ENCODE measurements around the gene KBTBD8.

Gene KBTBD8

GRCh38 chr3:66998113-66998903 is at the start of gene KBTBD8:
Gene KBTBD8 (plus strand): TSS chr3:66998307. CDS start chr3:66998356, 49 bp downstream.
- DNase-seq (ENCODE audit: low read depth in 2 of 2), result peak; percentile 89 to 92

- no peak for DNase-seq (ENCODE audit: low read depth in 2 of 2)
Measured at GRCh38 chr3:66948838-66949237, 49.3 kb upstream of the KBTBD8 start.

- DNase-seq (ENCODE audit: low read depth in 2 of 2), result no peak
Measured at GRCh38 chr3:66949898-66950297, 48.2 kb upstream of the KBTBD8 start.

- no peak for DNase-seq (ENCODE audit: low read depth in 2 of 2)
Measured at GRCh38 chr3:66952357-66952756, 45.8 kb upstream of the KBTBD8 start.

- no peak for DNase-seq (ENCODE audit: low read depth in 2 of 2)
Measured at GRCh38 chr3:66953934-66954445, 44.1 kb upstream of the KBTBD8 start.

- DNase-seq (ENCODE audit: low read depth in 2 of 2), result no peak
Measured at GRCh38 chr3:66956742-66957141, 41.4 kb upstream of the KBTBD8 start.

GRCh38 chr3:66957367-66957766 is 40.7 kb upstream of the KBTBD8 start:
- no peak for DNase-seq (ENCODE audit: low read depth in 2 of 2)

- DNase-seq (ENCODE audit: low read depth in 2 of 2), result no peak
Measured at GRCh38 chr3:66958067-66958466, 40.0 kb upstream of the KBTBD8 start.

- no peak for DNase-seq (ENCODE audit: low read depth in 2 of 2)
Measured at GRCh38 chr3:66962664-66963063, 35.4 kb upstream of the KBTBD8 start.

GRCh38 chr3:66971245-66971644 is 26.9 kb upstream of the KBTBD8 start:
- no peak for DNase-seq (ENCODE audit: low read depth in 2 of 2)

- peak; percentile 37 to 46 for DNase-seq (ENCODE audit: low read depth in 2 of 2)
Measured at GRCh38 chr3:66971891-66972551, 26.1 kb upstream of the KBTBD8 start.

- DNase-seq (ENCODE audit: low read depth in 2 of 2), result no peak
Measured at GRCh38 chr3:66980791-66981190, 17.3 kb upstream of the KBTBD8 start.

- DNase-seq (ENCODE audit: low read depth in 2 of 2), result no peak
Measured at GRCh38 chr3:66983101-66983500, 15.0 kb upstream of the KBTBD8 start.

GRCh38 chr3:66985336-66985920 is 12.7 kb upstream of the KBTBD8 start:
- no peak for DNase-seq (ENCODE audit: low read depth in 2 of 2)

GRCh38 chr3:66986406-66986805 is 11.7 kb upstream of the KBTBD8 start:
- no peak for DNase-seq (ENCODE audit: low read depth in 2 of 2)

- no peak for DNase-seq (ENCODE audit: low read depth in 2 of 2)
Measured at GRCh38 chr3:66989241-66989640, 8.9 kb upstream of the KBTBD8 start.

GRCh38 chr3:66989860-66990696 is 8.0 kb upstream of the KBTBD8 start:
- no peak for DNase-seq (ENCODE audit: low read depth in 2 of 2)

GRCh38 chr3:66991459-66991858 is 6.6 kb upstream of the KBTBD8 start:
- no peak for DNase-seq (ENCODE audit: low read depth in 2 of 2)

- DNase-seq (ENCODE audit: low read depth in 2 of 2), result no peak
Measured at GRCh38 chr3:66993082-66993481, 5.0 kb upstream of the KBTBD8 start.

GRCh38 chr3:66994588-66994987 is 3.5 kb upstream of the KBTBD8 start:
- no peak for DNase-seq (ENCODE audit: low read depth in 2 of 2)

GRCh38 chr3:66996696-66997095 is 1.4 kb upstream of the KBTBD8 start:
- DNase-seq (ENCODE audit: low read depth in 2 of 2), result no peak

All from stimulated activated CD8-positive, alpha-beta memory T cell treated with anti-CD3 and anti-CD28 coated beads, Interleukin-2, amount 100 ng/mL, for 48 hours (primary cell).